ENCODE measurements around the gene AQP7. TPM values are rescaled to one million over a fixed set of nuclear protein-coding genes. Genes with fewer than 3 reads are reported as not detected.
"Not testable (repeated sequence)": the region's sequence is repeated elsewhere in the genome, so short reads cannot be mapped to it uniquely, and the experiment has no call there.

The AQP7 gene
- total RNA-seq, 1 experiment from 2014 or later, result not detected

DNA sequence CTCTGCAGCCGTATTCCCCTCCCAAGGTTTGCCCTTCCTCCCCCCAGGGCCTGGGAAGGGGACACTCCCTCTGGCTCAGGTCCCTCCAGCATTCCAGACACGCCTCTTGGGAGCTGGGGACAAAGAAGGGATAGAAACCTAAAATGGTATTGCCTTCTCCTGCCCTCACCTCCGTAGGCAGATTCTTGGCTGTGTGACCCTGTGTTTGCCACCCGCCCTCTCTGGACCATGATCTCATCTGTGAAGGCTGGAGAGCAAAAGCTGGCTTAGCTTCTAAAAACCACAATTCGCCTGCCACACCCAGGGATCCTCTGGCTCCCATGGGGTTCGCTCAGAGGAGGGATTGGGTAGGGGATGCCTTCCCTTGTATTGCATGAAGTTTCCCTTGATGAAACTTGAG, 37.4 kb upstream of the AQP7 start:
- no peak for DNase-seq (ENCODE audit: low read depth in 1 of 2, low spot score in 2 of 2)
- H3K27ac ChIP-seq, result no peak overlapping the region
- no peaks in the 10 kb centered on the region for H3K36me3 ChIP-seq
- H3K9me3 ChIP-seq (replicated peaks), result no peaks in the 10 kb centered on the region
- no peak overlapping the region for H3K4me3 ChIP-seq
- no peaks in the 10 kb centered on the region for H3K27me3 ChIP-seq (replicated peaks)
- no peaks in the 10 kb centered on the region for H3K4me1 ChIP-seq (replicated peaks)

- Histone ChIP-seq H3K36me3 (no peaks in the 10 kb centered on the region), H3K27me3 (replicated peaks) (no peaks in the 10 kb centered on the region), H3K4me3 (no peak overlapping the region), H3K9me3 (replicated peaks) (no peaks in the 10 kb centered on the region), H3K27ac (no peak overlapping the region), H3K4me1 (replicated peaks) (no peaks in the 10 kb centered on the region)
- no peak for DNase-seq (ENCODE audit: low read depth in 1 of 2, low spot score in 2 of 2)
These were observed 36.7 kb upstream of the AQP7 start for GRCh38 chr9:33438926-33439680.

DNA sequence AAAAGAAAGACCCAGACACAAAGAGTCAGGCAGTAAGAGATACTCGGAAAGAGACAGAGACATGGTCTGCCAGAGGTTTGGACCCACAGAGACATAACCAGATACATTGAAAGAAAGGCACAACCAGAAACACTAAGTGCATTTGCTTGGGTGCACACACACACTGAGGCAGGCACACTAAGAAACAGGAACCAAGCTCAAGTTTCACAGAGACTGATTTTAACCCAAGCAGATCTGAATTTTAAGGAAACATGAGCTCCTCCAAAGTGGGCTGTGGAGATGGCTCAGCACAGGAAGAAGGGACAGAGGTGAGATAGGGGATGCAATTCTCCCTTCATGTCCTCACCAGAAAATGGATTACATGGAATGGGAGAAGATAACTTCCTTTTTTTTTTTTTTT, 35.5 kb upstream of the AQP7 start:
- Histone ChIP-seq H3K36me3 (no peaks in the 10 kb centered on the region), H3K27ac (no peak overlapping the region), H3K9me3 (replicated peaks) (no peaks in the 10 kb centered on the region), H3K27me3 (replicated peaks) (no peaks in the 10 kb centered on the region), H3K4me3 (no peak overlapping the region), H3K4me1 (replicated peaks) (no peaks in the 10 kb centered on the region)
- no peak for DNase-seq (ENCODE audit: low read depth in 1 of 2, low spot score in 2 of 2)

GRCh38 chr9:33437205-33437604, 34.8 kb upstream of the AQP7 start:
- H3K4me3 ChIP-seq, result no peak overlapping the region
- no peak overlapping the region for H3K27ac ChIP-seq
- H3K9me3 ChIP-seq (replicated peaks), result no peaks in the 10 kb centered on the region
- no peaks in the 10 kb centered on the region for H3K4me1 ChIP-seq (replicated peaks)
- DNase-seq (ENCODE audit: low read depth in 1 of 2, low spot score in 2 of 2), result no peak
- no peaks in the 10 kb centered on the region for H3K36me3 ChIP-seq
- H3K27me3 ChIP-seq (replicated peaks), result no peaks in the 10 kb centered on the region

DNA sequence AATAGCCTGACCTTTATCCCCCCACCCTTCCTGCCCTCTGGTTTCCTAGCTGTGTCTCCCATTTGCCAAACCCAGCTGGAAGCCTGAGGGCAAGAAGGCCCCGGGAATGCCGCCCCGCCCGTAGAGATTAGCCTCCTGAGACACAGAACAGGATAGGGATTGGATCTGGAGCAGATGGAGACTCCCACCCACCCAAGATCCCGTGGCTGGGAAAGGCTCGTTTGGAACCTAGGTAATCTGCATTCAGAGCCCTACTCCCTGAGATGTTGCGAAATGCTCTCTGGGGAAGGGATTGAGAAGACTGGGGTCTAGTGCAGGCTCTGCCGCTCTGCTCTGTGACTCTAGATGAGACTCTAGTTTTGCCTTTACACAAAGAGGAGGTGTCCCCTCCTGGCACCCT, 34.1 kb upstream of the AQP7 start:
- no peaks in the 10 kb centered on the region for H3K4me1 ChIP-seq (replicated peaks)
- H3K4me3 ChIP-seq, result no peak overlapping the region
- H3K9me3 ChIP-seq (replicated peaks), result no peaks in the 10 kb centered on the region
- H3K27ac ChIP-seq, result no peak overlapping the region
- no peaks in the 10 kb centered on the region for H3K27me3 ChIP-seq (replicated peaks)
- no peaks in the 10 kb centered on the region for H3K36me3 ChIP-seq
- DNase-seq (ENCODE audit: low read depth in 1 of 2, low spot score in 2 of 2), result no peak

- no peaks in the 10 kb centered on the region for H3K9me3 ChIP-seq (replicated peaks)
- H3K27me3 ChIP-seq (replicated peaks), result no peaks in the 10 kb centered on the region
- DNase-seq (ENCODE audit: low read depth in 1 of 2, low spot score in 2 of 2), result no peak
- H3K4me3 ChIP-seq, result no peak overlapping the region
- H3K36me3 ChIP-seq, result no peaks in the 10 kb centered on the region
- no peak overlapping the region for H3K27ac ChIP-seq
- H3K4me1 ChIP-seq (replicated peaks), result no peaks in the 10 kb centered on the region
These were observed 33.5 kb upstream of the AQP7 start for GRCh38 chr9:33435821-33436277.

DNA sequence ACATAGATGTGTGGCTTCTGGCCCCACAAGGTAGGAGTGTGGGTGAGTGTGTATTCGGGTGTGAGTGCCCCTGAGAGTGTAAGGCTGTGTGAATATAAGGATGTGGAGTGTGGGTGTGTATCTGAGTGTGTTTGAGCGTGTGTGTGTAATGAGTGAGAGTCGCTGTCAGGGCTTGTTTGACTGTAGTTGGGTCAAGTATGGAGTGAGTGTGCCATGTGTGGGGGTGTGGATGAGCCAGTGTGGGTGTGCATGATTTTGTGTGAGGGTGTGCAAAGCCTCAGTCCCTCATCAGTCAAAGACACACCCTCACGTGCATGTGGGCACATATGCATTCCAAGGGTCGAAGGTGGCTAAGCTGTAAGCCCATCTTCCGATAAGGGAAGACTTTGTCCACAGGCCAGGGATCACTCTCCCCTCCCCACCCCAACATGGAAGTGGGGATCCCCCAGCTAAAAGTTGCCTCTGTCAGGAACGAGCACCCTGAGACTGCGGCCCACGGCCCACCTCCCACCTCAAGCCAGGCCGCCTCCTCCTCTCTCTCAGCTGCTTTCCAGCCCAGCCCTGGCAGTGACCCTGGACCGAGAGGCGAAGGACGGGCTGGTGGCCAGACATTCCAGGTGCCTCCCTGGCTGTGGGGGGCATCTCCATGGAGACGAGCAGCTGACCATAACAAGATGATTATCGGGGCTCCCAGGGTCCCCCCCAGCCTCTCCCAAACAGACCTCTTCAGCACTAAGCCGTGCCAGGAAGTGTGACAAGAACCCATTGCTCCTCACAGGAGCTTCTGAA, 32.1 kb upstream of the AQP7 start:
- H3K27ac ChIP-seq, result no peak overlapping the region
- H3K4me3 ChIP-seq, result no peak overlapping the region
- H3K27me3 ChIP-seq (replicated peaks), result no peaks in the 10 kb centered on the region
- no peaks in the 10 kb centered on the region for H3K9me3 ChIP-seq (replicated peaks)
- no peak for DNase-seq (ENCODE audit: low read depth in 1 of 2, low spot score in 2 of 2)
- no peaks in the 10 kb centered on the region for H3K36me3 ChIP-seq
- no peaks in the 10 kb centered on the region for H3K4me1 ChIP-seq (replicated peaks)

DNA sequence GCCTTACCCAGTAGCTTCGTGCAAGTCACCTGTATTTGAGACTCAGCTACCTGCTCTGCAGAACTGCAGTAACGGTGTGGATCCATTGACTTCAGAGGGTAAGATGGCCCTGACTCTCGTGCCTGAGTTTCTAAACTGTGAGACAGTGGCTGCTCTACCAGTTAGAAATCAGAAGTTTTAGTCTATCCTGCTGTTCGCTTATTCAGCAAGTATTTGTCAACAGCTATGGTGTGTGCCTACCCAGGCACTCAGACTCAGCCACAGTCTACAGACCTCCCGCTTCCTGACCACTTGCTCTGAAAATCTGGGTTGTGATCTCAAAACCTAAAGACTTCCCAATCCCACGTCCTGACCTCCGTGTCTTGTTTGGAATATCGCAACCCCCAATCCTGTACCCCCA, 31.5 kb upstream of the AQP7 start:
- Histone ChIP-seq H3K36me3 (no peaks in the 10 kb centered on the region), H3K4me3 (no peak overlapping the region), H3K9me3 (replicated peaks) (no peaks in the 10 kb centered on the region), H3K4me1 (replicated peaks) (no peaks in the 10 kb centered on the region), H3K27me3 (replicated peaks) (no peaks in the 10 kb centered on the region), H3K27ac (no peak overlapping the region)
- DNase-seq (ENCODE audit: low read depth in 1 of 2, low spot score in 2 of 2), result no peak

DNA sequence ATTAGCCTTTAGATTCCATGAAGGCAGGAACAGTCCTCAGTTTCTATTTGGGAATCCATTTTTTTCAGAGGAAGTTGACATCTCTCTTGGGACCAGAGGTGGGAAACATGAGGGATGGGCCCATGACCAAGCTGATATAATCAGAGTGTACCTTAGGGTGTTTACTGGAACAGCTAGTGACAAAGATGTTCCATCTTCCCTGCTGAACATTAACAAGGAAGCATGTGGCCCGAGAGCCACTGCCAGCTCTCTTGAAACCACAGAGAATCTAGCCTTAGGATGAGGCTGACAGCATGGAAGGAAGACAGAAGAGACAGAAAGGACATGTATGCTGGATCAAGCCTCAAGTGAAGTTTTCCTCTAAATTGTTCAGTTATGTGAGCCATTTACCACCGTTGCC, 29.1 kb upstream of the AQP7 start:
- no peak overlapping the region for H3K4me3 ChIP-seq
- H3K36me3 ChIP-seq, result no peaks in the 10 kb centered on the region
- no peaks in the 10 kb centered on the region for H3K9me3 ChIP-seq (replicated peaks)
- H3K4me1 ChIP-seq (replicated peaks), result no peaks in the 10 kb centered on the region
- DNase-seq (ENCODE audit: low read depth in 1 of 2, low spot score in 2 of 2), result no peak
- H3K27ac ChIP-seq, result no peak overlapping the region
- no peaks in the 10 kb centered on the region for H3K27me3 ChIP-seq (replicated peaks)

DNA sequence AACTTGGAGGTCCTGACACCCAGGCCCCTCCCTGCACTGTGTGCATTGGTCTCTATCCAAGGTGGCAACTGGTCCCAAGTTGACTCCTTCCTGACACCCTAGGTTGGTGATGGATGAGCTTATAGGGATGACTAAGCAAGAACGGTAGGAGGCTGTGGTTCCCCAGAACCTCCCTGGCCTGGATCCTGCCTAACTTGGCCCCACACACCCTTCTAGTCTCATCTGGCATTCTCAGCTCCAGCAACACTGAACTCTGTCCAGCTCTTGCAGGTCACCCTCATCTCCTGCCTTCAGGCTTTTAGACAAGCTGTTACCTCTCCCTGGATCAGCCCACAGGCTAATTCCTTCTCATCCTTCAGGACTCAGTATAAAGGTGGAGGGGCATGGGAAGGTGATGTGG, 28.6 kb upstream of the AQP7 start:
- H3K27me3 ChIP-seq (replicated peaks), result no peaks in the 10 kb centered on the region
- no peaks in the 10 kb centered on the region for H3K4me1 ChIP-seq (replicated peaks)
- H3K4me3 ChIP-seq, result no peak overlapping the region
- H3K27ac ChIP-seq, result no peak overlapping the region
- no peak for DNase-seq (ENCODE audit: low read depth in 1 of 2, low spot score in 2 of 2)
- H3K36me3 ChIP-seq, result no peaks in the 10 kb centered on the region
- H3K9me3 ChIP-seq (replicated peaks), result no peaks in the 10 kb centered on the region

- Histone ChIP-seq H3K4me1 (replicated peaks) (no peaks in the 10 kb centered on the region), H3K4me3 (no peak overlapping the region), H3K27me3 (replicated peaks) (no peaks in the 10 kb centered on the region), H3K27ac (no peak overlapping the region), H3K36me3 (no peaks in the 10 kb centered on the region), H3K9me3 (replicated peaks) (no peaks in the 10 kb centered on the region)
- no peak for DNase-seq (ENCODE audit: low read depth in 1 of 2, low spot score in 2 of 2)
These were observed 27.1 kb upstream of the AQP7 start for GRCh38 chr9:33429256-33429985.

DNA sequence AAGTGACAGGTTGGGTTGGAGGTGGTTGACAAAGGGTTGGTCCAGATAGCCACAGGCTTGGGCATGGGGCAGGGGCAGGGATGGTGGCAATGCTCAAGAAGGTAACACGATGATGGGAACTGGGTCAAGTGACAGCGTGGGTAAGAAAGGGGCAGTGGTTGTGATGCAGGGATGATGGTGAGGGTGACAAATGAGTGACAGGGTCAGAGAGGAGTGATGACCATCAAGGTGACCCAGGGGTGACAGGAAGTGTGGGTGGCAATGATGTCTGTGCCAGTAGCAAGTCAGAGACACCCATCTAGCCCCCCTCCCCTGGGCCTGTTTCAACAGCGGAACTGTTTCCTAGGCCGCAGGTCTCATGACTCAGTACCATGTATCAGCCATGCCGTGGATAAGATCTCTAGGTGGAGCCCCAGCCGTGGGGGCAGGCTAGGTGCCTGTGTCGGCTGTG, 24.5 kb upstream of the AQP7 start:
- no peak overlapping the region for H3K4me3 ChIP-seq
- no peak overlapping the region for H3K27ac ChIP-seq
- H3K27me3 ChIP-seq (replicated peaks), result no peaks in the 10 kb centered on the region
- no peaks in the 10 kb centered on the region for H3K4me1 ChIP-seq (replicated peaks)
- H3K9me3 ChIP-seq (replicated peaks), result no peaks in the 10 kb centered on the region
- H3K36me3 ChIP-seq, result no peaks in the 10 kb centered on the region
- DNase-seq (ENCODE audit: low read depth in 1 of 2, low spot score in 2 of 2), result no peak

DNA sequence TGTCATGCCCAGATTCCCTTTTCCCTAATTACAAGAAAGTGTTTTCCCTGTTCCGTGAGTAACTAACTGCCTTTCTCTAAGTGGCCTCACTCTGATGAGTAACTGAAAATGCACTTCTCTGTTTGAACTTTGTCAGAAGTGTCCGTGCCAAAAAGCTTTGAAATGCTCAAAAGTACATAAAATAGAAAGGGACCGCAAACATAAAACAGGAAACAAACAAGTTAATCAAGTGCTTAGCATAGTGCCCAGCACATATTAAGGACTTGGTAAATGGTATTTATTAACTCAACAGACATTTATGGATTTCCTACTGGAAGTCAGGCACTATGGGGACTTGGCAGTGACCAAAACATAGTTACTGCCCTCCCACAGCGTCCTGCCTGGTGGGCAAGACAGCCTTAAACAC, 22.8 kb upstream of the AQP7 start:
- H3K9me3 ChIP-seq (replicated peaks), result no peaks in the 10 kb centered on the region
- no peak overlapping the region for H3K27ac ChIP-seq
- H3K36me3 ChIP-seq, result no peaks in the 10 kb centered on the region
- H3K4me1 ChIP-seq (replicated peaks), result no peaks in the 10 kb centered on the region
- no peak overlapping the region for H3K4me3 ChIP-seq
- no peaks in the 10 kb centered on the region; the same call in 1 of the 2 replicates for H3K27me3 ChIP-seq (replicated peaks)
- no peak for DNase-seq (ENCODE audit: low read depth in 1 of 2, low spot score in 2 of 2)

- H3K4me1 ChIP-seq (replicated peaks); H3K4me3 ChIP-seq; H3K9me3 ChIP-seq (replicated peaks); H3K36me3 ChIP-seq; DNase-seq (ENCODE audit: low read depth in 1 of 2, low spot score in 2 of 2); H3K27me3 ChIP-seq (replicated peaks); H3K27ac ChIP-seq: not testable (repeated sequence)
These were observed 22.1 kb upstream of the AQP7 start for GRCh38 chr9:33424492-33424891.

All from SJSA1 (cell line).